Peyer's patch (tissue), 4 donors: Measurements from ENCODE around the gene TMED7. TPM values are rescaled to one million over a fixed set of nuclear protein-coding genes. Genes with fewer than 3 reads are reported as not detected.

ENCODE experiments used
- DNase-seq, 3 donors: peaks; one replicate each; pipeline ENCODE4 v3.0.0-alpha.2; 2017 to 2019
- H3K27ac ChIP-seq, 4 donors: fragments of 200-600 bp; sonication (generic); one replicate each; pipeline ENCODE4 v1.5.1; 2016 to 2019
- H3K27me3 ChIP-seq, 2 donors: fragments of 200-600 bp; sonication (generic); one replicate each; pipeline ENCODE4 v1.5.1; 2019
- H3K36me3 ChIP-seq, 3 donors: fragments of 200-600 bp; sonication (generic); one replicate each; pipeline ENCODE4 v1.5.1; 2016 to 2019
- H3K4me1 ChIP-seq, 4 donors: fragments of 200-600 bp; sonication (generic); one replicate each; pipeline ENCODE4 v1.5.1; 2016 to 2019
- H3K4me3 ChIP-seq, 4 donors: fragments of 200-600 bp; sonication (generic); 1 replicate in 3 of 4; 2 replicates in 1 of 4; pipeline ENCODE4 v1.5.1; 2016 to 2019; ENCODE audit warnings: mild to moderate bottlenecking in 1 of 4
- H3K9me3 ChIP-seq, 4 donors: fragments of 200-600 bp; sonication (generic); one replicate each; pipeline ENCODE4 v1.5.1; 2016 to 2019; ENCODE audit warnings: mild to moderate bottlenecking in 1 of 4
- CTCF ChIP-seq, 6 experiments: fragments of 450-650 bp in 4 of 6; fragments of 200-600 bp in 2 of 6; sonication (generic) in 1 of 6; IDR thresholded peaks; one replicate each; pipeline ENCODE4 v1.5.1; 2017 to 2019; ENCODE audit warnings: antibody characterized with exemption in 6 of 6, mild to moderate bottlenecking in 3 of 6, moderate library complexity in 1 of 6
- POLR2A ChIP-seq, 2 donors: fragments of 450-650 bp; IDR thresholded peaks; one replicate each; pipeline ENCODE4 v1.5.1; 2017; ENCODE audit warnings: antibody characterized with exemption in 2 of 2, mild to moderate bottlenecking in 2 of 2, moderate library complexity in 2 of 2
- total RNA-seq, 4 donors: library from RNA; depleted of rRNA; stranded (reverse); fragments of >200 nt; gene quantifications; one replicate each; pipeline ENCODE4 v1.1.0, GENCODE V29; 2016

Gene TMED7
- total RNA-seq, 4 donors from 2014 or later: 36.3 to 119 (median 99.7) TPM

DNA sequence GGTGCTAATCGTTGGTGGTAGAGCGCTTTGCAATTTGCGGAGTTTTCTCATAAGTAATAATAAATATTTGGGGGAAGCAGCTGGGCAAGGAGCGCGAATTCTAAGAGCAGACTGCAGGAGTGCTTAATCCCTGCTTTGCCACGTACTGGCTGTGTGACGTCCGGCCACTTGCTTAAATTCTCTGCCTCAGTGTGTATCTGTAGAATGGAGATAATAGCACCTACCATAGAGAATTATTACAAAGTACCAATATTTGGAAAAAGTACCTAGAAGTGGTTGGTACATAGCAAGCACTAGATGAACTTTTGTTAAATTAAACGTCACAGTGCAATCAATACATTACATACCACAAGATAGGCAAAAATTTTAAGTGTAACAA lies 598 bp upstream of the TMED7 start:
- peaks cover 0 to 28% (median 10%) of the 10 kb centered on the region in 4 donors for H3K4me1 ChIP-seq
- TF ChIP-seq POLR2A (IDR thresholded peaks at IDR 0.05) (no peak), CTCF (IDR thresholded peaks at IDR 0.05) (peak in 1 of 6 experiments; percentile 2)
- H3K27me3 ChIP-seq: no peaks in the 10 kb centered on the region
- peak overlapping the region; percentile 79 to 99 (median 94) for H3K4me3 ChIP-seq
- no peak for DNase-seq
- H3K9me3 ChIP-seq: no peaks in the 10 kb centered on the region
- H3K36me3 ChIP-seq: no peaks in the 10 kb centered on the region
- peak overlapping the region; percentile 59 to 96 (median 86) for H3K27ac ChIP-seq

- H3K4me1 ChIP-seq: peaks cover 0 to 28% (median 10%) of the 10 kb centered on the region in 4 donors
- no peak for TF ChIP-seq CTCF (IDR thresholded peaks at IDR 0.05)
- no peak for TF ChIP-seq POLR2A (IDR thresholded peaks at IDR 0.05)
- H3K4me3 ChIP-seq: peak overlapping the region; percentile 79 to 99 (median 94)
- H3K27me3 ChIP-seq: no peaks in the 10 kb centered on the region
- H3K9me3 ChIP-seq: no peaks in the 10 kb centered on the region
- DNase-seq: no peak
- H3K27ac ChIP-seq: peak overlapping the region; percentile 89 to 98 (median 96)
- peaks cover 0 to 4% (median 0%) of the 10 kb centered on the region in 3 donors for H3K36me3 ChIP-seq
Observed at GRCh38 chr5:115624994-115625393, 842 bp downstream of the TMED7 start.

- no peak for DNase-seq
- Histone ChIP-seq H3K9me3 (no peaks in the 10 kb centered on the region), H3K36me3 (peaks cover 0 to 16% (median 0%) of the 10 kb centered on the region in 3 donors), H3K27me3 (no peaks in the 10 kb centered on the region), H3K27ac (peak overlapping the region in 2 of 4 donors; percentile 96 to 98), H3K4me1 (peaks cover 0 to 28% (median 10%) of the 10 kb centered on the region in 4 donors), H3K4me3 (peak overlapping the region in 2 of 4 donors; percentile 93 to 99)
- TF ChIP-seq CTCF (IDR thresholded peaks at IDR 0.05) (no peak), POLR2A (IDR thresholded peaks at IDR 0.05) (no peak)
Observed at GRCh38 chr5:115623658-115624057, 2.2 kb downstream of the TMED7 start.

DNA sequence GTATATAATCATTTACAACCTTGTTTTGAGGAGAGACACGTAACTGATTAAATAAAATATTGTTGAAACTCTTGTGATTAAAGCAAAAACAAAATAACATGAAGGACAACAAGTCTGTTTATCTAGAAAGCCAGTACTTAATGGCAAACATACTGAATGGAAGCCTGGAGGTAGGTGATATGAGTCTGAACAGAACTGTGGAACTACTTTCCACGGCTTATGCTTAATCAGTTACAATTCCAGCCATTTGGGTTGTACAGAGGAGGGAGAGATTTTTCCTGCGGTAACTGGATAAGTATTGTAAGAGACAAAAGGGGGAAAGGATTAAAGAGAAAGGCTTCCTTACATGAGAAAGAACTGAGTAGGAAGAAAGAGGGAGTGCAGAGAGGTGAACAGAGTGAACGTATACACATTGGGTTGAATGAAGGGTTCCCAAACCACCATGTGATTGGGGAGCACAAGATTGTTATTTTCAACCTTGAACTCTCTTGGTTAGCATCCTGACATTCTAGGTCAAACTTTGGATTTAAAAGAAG lies 4.4 kb downstream of the TMED7 start:
- H3K36me3 ChIP-seq: peaks cover 0 to 16% (median 0%) of the 10 kb centered on the region in 3 donors
- no peak overlapping the region for H3K27ac ChIP-seq
- no peak for TF ChIP-seq POLR2A (IDR thresholded peaks at IDR 0.05)
- no peak for TF ChIP-seq CTCF (IDR thresholded peaks at IDR 0.05)
- H3K4me1 ChIP-seq: peaks cover 0 to 28% (median 10%) of the 10 kb centered on the region in 4 donors
- no peak overlapping the region for H3K4me3 ChIP-seq
- no peak for DNase-seq
- H3K27me3 ChIP-seq: no peaks in the 10 kb centered on the region
- no peaks in the 10 kb centered on the region for H3K9me3 ChIP-seq

GRCh38 chr5:115616892-115617291 lies 8.9 kb downstream of the TMED7 start:
- Histone ChIP-seq H3K27ac (peak overlapping the region in 1 of 4 donors; percentile 6), H3K27me3 (no peaks in the 10 kb centered on the region), H3K4me1 (no peaks in the 10 kb centered on the region), H3K4me3 (no peak overlapping the region), H3K9me3 (no peaks in the 10 kb centered on the region), H3K36me3 (peaks cover 0 to 31% (median 0%) of the 10 kb centered on the region in 3 donors)
- no peak for DNase-seq
- TF ChIP-seq CTCF (IDR thresholded peaks at IDR 0.05): no peak
- no peak for TF ChIP-seq POLR2A (IDR thresholded peaks at IDR 0.05)
